HEK293 (cell line): ENCODE results near the gene NOC2L.

Experiments used
- GLIS1 ChIP-seq: fragments of 450-650 bp; formaldehyde crosslinking; IDR thresholded peaks from 2 replicates; pipeline ENCODE4 v1.5.1; 2016; ENCODE audit warnings: missing biosample characterization, missing genetic modification characterization
- KLF8 ChIP-seq: fragments of 450-650 bp; formaldehyde crosslinking; IDR thresholded peaks from 2 replicates; pipeline ENCODE4 v1.5.1; 2016; ENCODE audit warnings: missing biosample characterization, missing genetic modification characterization
- MYNN ChIP-seq: fragments of 450-650 bp; formaldehyde crosslinking; IDR thresholded peaks from 2 replicates; pipeline ENCODE4 v1.5.1; 2016; ENCODE audit warnings: missing biosample characterization, missing genetic modification characterization, borderline replicate concordance
- REPIN1 ChIP-seq: fragments of 450-650 bp; formaldehyde crosslinking; IDR thresholded peaks from 2 replicates; pipeline ENCODE4 v1.5.1; 2017; ENCODE audit warnings: missing biosample characterization, missing genetic modification characterization, low read depth
- SP2 ChIP-seq: fragments of 450-650 bp; formaldehyde crosslinking; IDR thresholded peaks from 2 replicates; pipeline ENCODE4 v1.5.1; 2016; ENCODE audit warnings: missing biosample characterization, missing genetic modification characterization
- ZBTB11 ChIP-seq: fragments of 450-650 bp; formaldehyde crosslinking; conservative IDR thresholded peaks from 2 replicates; pipeline ENCODE4 v1.5.1; 2016; ENCODE audit warnings: low read depth, missing biosample characterization, missing genetic modification characterization
- ZFP37 ChIP-seq: fragments of 450-650 bp; formaldehyde crosslinking; IDR thresholded peaks from 2 replicates; pipeline ENCODE4 v1.5.1; 2016; ENCODE audit warnings: missing biosample characterization, missing genetic modification characterization
- ZNF112 ChIP-seq: fragments of 450-650 bp; formaldehyde crosslinking; IDR thresholded peaks from 2 replicates; pipeline ENCODE4 v1.5.0; 2017; ENCODE audit warnings: missing biosample characterization, missing genetic modification characterization
- ZNF121 ChIP-seq: fragments of 450-650 bp; formaldehyde crosslinking; IDR thresholded peaks from 2 replicates; pipeline ENCODE4 v1.5.1; 2016; ENCODE audit warnings: missing biosample characterization, missing genetic modification characterization
- ZNF157 ChIP-seq: fragments of 450-650 bp; formaldehyde crosslinking; IDR thresholded peaks from 2 replicates; pipeline ENCODE4 v1.5.1; 2016; ENCODE audit warnings: missing biosample characterization, missing genetic modification characterization
- ZNF202 ChIP-seq: fragments of 450-650 bp; formaldehyde crosslinking; IDR thresholded peaks from 2 replicates; pipeline ENCODE4 v1.5.1; 2016; ENCODE audit warnings: missing biosample characterization, missing genetic modification characterization, borderline replicate concordance
- ZNF239 ChIP-seq: fragments of 450-650 bp; formaldehyde crosslinking; IDR thresholded peaks from 2 replicates; pipeline ENCODE4 v1.5.1; 2016; ENCODE audit warnings: missing biosample characterization, missing genetic modification characterization
- ZNF248 ChIP-seq: fragments of 450-650 bp; formaldehyde crosslinking; IDR thresholded peaks from 2 replicates; pipeline ENCODE4 v1.5.1; 2017; ENCODE audit warnings: missing biosample characterization, missing genetic modification characterization
- ZNF266 ChIP-seq: fragments of 450-650 bp; formaldehyde crosslinking; IDR thresholded peaks from 2 replicates; pipeline ENCODE4 v1.5.1; 2016; ENCODE audit warnings: missing biosample characterization, missing genetic modification characterization, low read depth
- ZNF335 ChIP-seq: fragments of 450-650 bp; formaldehyde crosslinking; conservative IDR thresholded peaks from 2 replicates; pipeline ENCODE4 v1.5.1; 2016; ENCODE audit warnings: missing biosample characterization, missing genetic modification characterization
- ZNF341 ChIP-seq: fragments of 450-650 bp; formaldehyde crosslinking; IDR thresholded peaks from 2 replicates; pipeline ENCODE4; 2016; ENCODE audit warnings: low read depth, missing biosample characterization, missing genetic modification characterization
- ZNF354C ChIP-seq: fragments of 450-650 bp; formaldehyde crosslinking; IDR thresholded peaks from 2 replicates; pipeline ENCODE4 v1.5.1; 2016; ENCODE audit warnings: missing biosample characterization, missing genetic modification characterization, low read depth, borderline replicate concordance
- ZNF488 ChIP-seq: fragments of 450-650 bp; formaldehyde crosslinking; IDR thresholded peaks from 2 replicates; pipeline ENCODE4 v1.5.1; 2016; ENCODE audit warnings: missing biosample characterization, missing genetic modification characterization
- ZNF501 ChIP-seq: fragments of 450-650 bp; formaldehyde crosslinking; IDR thresholded peaks from 2 replicates; pipeline ENCODE4 v1.5.1; 2016; ENCODE audit warnings: missing biosample characterization, missing genetic modification characterization
- ZNF510 ChIP-seq: fragments of 450-650 bp; formaldehyde crosslinking; IDR thresholded peaks from 2 replicates; pipeline ENCODE4 v1.5.1; 2018; ENCODE audit warnings: mild to moderate bottlenecking, missing genetic modification characterization, missing biosample characterization; ENCODE audit not compliant: insufficient replicate concordance
- ZNF530 ChIP-seq: fragments of 450-650 bp; formaldehyde crosslinking; IDR thresholded peaks from 2 replicates; pipeline ENCODE4 v1.5.1; 2016; ENCODE audit warnings: low read depth, missing biosample characterization, missing genetic modification characterization
- ZNF561 ChIP-seq: fragments of 450-650 bp; IDR thresholded peaks from 2 replicates; pipeline ENCODE4 v1.5.1; 2018; ENCODE audit warnings: missing biosample characterization, missing genetic modification characterization, borderline replicate concordance
- ZNF596 ChIP-seq: fragments of 450-650 bp; IDR thresholded peaks from 2 replicates; pipeline ENCODE4 v1.5.0; 2018; ENCODE audit warnings: missing biosample characterization, mild to moderate bottlenecking, missing genetic modification characterization, moderate library complexity
- ZNF664 ChIP-seq: fragments of 450-650 bp; formaldehyde crosslinking; IDR thresholded peaks from 2 replicates; pipeline ENCODE4 v1.5.1; 2016; ENCODE audit warnings: missing biosample characterization, missing genetic modification characterization
- ZNF677 ChIP-seq: fragments of 450-650 bp; IDR thresholded peaks from 2 replicates; pipeline ENCODE4 v1.5.0; 2018; ENCODE audit warnings: missing biosample characterization, mild to moderate bottlenecking, missing genetic modification characterization, moderate library complexity
- ZNF785 ChIP-seq: fragments of 450-650 bp; formaldehyde crosslinking; IDR thresholded peaks from 2 replicates; pipeline ENCODE4 v1.5.1; 2016; ENCODE audit warnings: missing biosample characterization, missing genetic modification characterization
- ZSCAN16 ChIP-seq: fragments of 450-650 bp; formaldehyde crosslinking; IDR thresholded peaks from 2 replicates; pipeline ENCODE4 v1.5.1; 2016; ENCODE audit warnings: missing biosample characterization, missing genetic modification characterization
- TF ChIP-seq, protein P1 (sequence below): fragments of 450-650 bp; formaldehyde crosslinking; IDR thresholded peaks from 2 replicates; pipeline ENCODE4 v1.5.1; 2016; ENCODE audit warnings: missing biosample characterization, missing genetic modification characterization
- TF ChIP-seq, protein P2 (sequence below): fragments of 450-650 bp; formaldehyde crosslinking; IDR thresholded peaks from 2 replicates; pipeline ENCODE4 v1.5.1; 2016; ENCODE audit warnings: missing biosample characterization, missing genetic modification characterization
- TF ChIP-seq, protein P3 (sequence below): fragments of 450-650 bp; formaldehyde crosslinking; IDR thresholded peaks from 2 replicates; pipeline ENCODE4 v1.5.1; 2016; ENCODE audit warnings: missing biosample characterization, missing genetic modification characterization, low read depth
- TF ChIP-seq, protein P4 (sequence below): fragments of 450-650 bp; formaldehyde crosslinking; IDR thresholded peaks from 2 replicates; pipeline ENCODE4 v1.5.1; 2016; ENCODE audit warnings: missing biosample characterization, missing genetic modification characterization

The NOC2L gene

GRCh38 chr1:917466-918091 lies 41.5 kb downstream of the NOC2L start (continued):
- TF ChIP-seq, protein P1, sequence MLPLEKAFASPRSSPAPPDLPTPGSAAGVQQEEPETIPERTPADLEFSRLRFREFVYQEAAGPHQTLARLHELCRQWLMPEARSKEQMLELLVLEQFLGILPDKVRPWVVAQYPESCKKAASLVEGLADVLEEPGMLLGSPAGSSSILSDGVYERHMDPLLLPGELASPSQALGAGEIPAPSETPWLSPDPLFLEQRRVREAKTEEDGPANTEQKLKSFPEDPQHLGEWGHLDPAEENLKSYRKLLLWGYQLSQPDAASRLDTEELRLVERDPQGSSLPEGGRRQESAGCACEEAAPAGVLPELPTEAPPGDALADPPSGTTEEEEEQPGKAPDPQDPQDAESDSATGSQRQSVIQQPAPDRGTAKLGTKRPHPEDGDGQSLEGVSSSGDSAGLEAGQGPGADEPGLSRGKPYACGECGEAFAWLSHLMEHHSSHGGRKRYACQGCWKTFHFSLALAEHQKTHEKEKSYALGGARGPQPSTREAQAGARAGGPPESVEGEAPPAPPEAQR (tag by site-specific recombination), result no peak
- TF ChIP-seq ZNF248 (tag by site-specific recombination), result no peak
- no peak for TF ChIP-seq ZNF530 (tag by site-specific recombination)
- TF ChIP-seq ZNF677, result no peak
- 0 out of 2 replicates have a peak, but pooled peaks have one; percentile 38 for TF ChIP-seq ZNF501 (tag by site-specific recombination)
- no peak for TF ChIP-seq ZNF785 (tag by site-specific recombination)
- no peak for TF ChIP-seq MYNN (tag by site-specific recombination)
- no peak for TF ChIP-seq ZFP37
- no peak for TF ChIP-seq ZNF239 (tag by site-specific recombination)
- TF ChIP-seq ZNF112 (tag by site-specific recombination), result no peak
- TF ChIP-seq GLIS1 (tag by site-specific recombination), result no peak
- no peak for TF ChIP-seq ZNF157 (tag by site-specific recombination)
- no peak for TF ChIP-seq ZNF596 (tag by site-specific recombination)
- TF ChIP-seq, protein P2, sequence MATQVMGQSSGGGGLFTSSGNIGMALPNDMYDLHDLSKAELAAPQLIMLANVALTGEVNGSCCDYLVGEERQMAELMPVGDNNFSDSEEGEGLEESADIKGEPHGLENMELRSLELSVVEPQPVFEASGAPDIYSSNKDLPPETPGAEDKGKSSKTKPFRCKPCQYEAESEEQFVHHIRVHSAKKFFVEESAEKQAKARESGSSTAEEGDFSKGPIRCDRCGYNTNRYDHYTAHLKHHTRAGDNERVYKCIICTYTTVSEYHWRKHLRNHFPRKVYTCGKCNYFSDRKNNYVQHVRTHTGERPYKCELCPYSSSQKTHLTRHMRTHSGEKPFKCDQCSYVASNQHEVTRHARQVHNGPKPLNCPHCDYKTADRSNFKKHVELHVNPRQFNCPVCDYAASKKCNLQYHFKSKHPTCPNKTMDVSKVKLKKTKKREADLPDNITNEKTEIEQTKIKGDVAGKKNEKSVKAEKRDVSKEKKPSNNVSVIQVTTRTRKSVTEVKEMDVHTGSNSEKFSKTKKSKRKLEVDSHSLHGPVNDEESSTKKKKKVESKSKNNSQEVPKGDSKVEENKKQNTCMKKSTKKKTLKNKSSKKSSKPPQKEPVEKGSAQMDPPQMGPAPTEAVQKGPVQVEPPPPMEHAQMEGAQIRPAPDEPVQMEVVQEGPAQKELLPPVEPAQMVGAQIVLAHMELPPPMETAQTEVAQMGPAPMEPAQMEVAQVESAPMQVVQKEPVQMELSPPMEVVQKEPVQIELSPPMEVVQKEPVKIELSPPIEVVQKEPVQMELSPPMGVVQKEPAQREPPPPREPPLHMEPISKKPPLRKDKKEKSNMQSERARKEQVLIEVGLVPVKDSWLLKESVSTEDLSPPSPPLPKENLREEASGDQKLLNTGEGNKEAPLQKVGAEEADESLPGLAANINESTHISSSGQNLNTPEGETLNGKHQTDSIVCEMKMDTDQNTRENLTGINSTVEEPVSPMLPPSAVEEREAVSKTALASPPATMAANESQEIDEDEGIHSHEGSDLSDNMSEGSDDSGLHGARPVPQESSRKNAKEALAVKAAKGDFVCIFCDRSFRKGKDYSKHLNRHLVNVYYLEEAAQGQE (tag by site-specific recombination), result no peak
- TF ChIP-seq ZBTB11 (tag by site-specific recombination), result no peak
- no peak for TF ChIP-seq SP2 (tag by site-specific recombination)
- TF ChIP-seq ZNF266 (tag by site-specific recombination), result no peak
- no peak for TF ChIP-seq REPIN1 (tag by site-specific recombination)
- no peak for TF ChIP-seq ZNF335 (tag by site-specific recombination)
- no peak for TF ChIP-seq ZNF341 (tag by site-specific recombination)
- no peak for TF ChIP-seq ZNF121 (tag by site-specific recombination)
- TF ChIP-seq, protein P3, sequence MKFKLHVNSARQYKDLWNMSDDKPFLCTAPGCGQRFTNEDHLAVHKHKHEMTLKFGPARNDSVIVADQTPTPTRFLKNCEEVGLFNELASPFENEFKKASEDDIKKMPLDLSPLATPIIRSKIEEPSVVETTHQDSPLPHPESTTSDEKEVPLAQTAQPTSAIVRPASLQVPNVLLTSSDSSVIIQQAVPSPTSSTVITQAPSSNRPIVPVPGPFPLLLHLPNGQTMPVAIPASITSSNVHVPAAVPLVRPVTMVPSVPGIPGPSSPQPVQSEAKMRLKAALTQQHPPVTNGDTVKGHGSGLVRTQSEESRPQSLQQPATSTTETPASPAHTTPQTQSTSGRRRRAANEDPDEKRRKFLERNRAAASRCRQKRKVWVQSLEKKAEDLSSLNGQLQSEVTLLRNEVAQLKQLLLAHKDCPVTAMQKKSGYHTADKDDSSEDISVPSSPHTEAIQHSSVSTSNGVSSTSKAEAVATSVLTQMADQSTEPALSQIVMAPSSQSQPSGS (tag by site-specific recombination), result no peak
- no peak for TF ChIP-seq ZNF202
- TF ChIP-seq ZNF510, result no peak
- TF ChIP-seq ZSCAN16, result no peak
- TF ChIP-seq, protein P4, sequence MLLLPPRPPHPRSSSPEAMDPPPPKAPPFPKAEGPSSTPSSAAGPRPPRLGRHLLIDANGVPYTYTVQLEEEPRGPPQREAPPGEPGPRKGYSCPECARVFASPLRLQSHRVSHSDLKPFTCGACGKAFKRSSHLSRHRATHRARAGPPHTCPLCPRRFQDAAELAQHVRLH (tag by site-specific recombination), result no peak
- no peak for TF ChIP-seq ZNF354C
- no peak for TF ChIP-seq ZNF664 (tag by site-specific recombination)
- no peak for TF ChIP-seq KLF8 (tag by site-specific recombination)
- no peak for TF ChIP-seq ZNF488 (tag by site-specific recombination)
- TF ChIP-seq ZNF561 (tag by site-specific recombination), result no peak
